Measurements from ENCODE around the gene MAPKAP1.

- no peak for TF ChIP-seq POLR2A (IDR thresholded peaks at IDR 0.05)
- no peak for TF ChIP-seq EP300 (IDR thresholded peaks at IDR 0.05)
Observed at GRCh38 chr9:125749951-125750626, 43.1 kb upstream of the MAPKAP1 start.
